Activated naive CD8-positive, alpha-beta T cell treated with anti-CD3 and anti-CD28 coated beads, Interleukin-2, amount 50 U/mL, for 24 hours (primary cell): Measurements from ENCODE around the gene ISCA2.
A peak's percentile ranks its signal among the peaks of the same experiment; 100 is the strongest.

Experiments
- ATAC-seq: fragments of 150-1000 bp; cut with Tn5 transposase; one replicate; pipeline ENCODE4 v1.10.0; 2021
- DNase-seq: peaks from one replicate; pipeline ENCODE4 v3.0.0; 2021
- H3K27ac Mint-ChIP-seq: one replicate; pipeline ENCODE4 v1.8.0; 2021; ENCODE audit warnings: mild to moderate bottlenecking, mixed read lengths
- H3K27me3 Mint-ChIP-seq: one replicate; pipeline ENCODE4 v1.8.0; 2021; ENCODE audit warnings: mixed read lengths
- H3K36me3 Mint-ChIP-seq: one replicate; pipeline ENCODE4 v1.8.0; 2021; ENCODE audit warnings: low read depth, mixed read lengths
- H3K4me1 Mint-ChIP-seq: one replicate; pipeline ENCODE4 v1.8.0; 2021; ENCODE audit warnings: mixed read lengths
- H3K4me3 Mint-ChIP-seq: one replicate; pipeline ENCODE4 v1.8.0; 2021; ENCODE audit warnings: mild to moderate bottlenecking, moderate library complexity, mixed read lengths
- H3K9me3 Mint-ChIP-seq: one replicate; pipeline ENCODE4 v1.8.0; 2021; ENCODE audit warnings: mixed read lengths

Gene ISCA2

GRCh38 chr14:74509587-74510222, 16.1 kb downstream of the ISCA2 start:
- Mint-ChIP-seq H3K27me3 (peaks cover 14% of the 10 kb centered on the region), H3K9me3 (no peaks in the 10 kb centered on the region), H3K27ac (no peak overlapping the region), H3K4me3 (no peak overlapping the region), H3K4me1 (peaks cover 7% of the 10 kb centered on the region), H3K36me3 (no peaks in the 10 kb centered on the region)
- DNase-seq (no peak), ATAC-seq (no peak)

- Mint-ChIP-seq H3K36me3 (no peaks in the 10 kb centered on the region), H3K27me3 (peaks cover 16% of the 10 kb centered on the region), H3K9me3 (no peaks in the 10 kb centered on the region), H3K4me3 (no peak overlapping the region), H3K4me1 (peaks cover 10% of the 10 kb centered on the region), H3K27ac (no peak overlapping the region)
- DNase-seq (no peak), ATAC-seq (no peak)
Observed at GRCh38 chr14:74510223-74510931, 16.8 kb downstream of the ISCA2 start.

DNA sequence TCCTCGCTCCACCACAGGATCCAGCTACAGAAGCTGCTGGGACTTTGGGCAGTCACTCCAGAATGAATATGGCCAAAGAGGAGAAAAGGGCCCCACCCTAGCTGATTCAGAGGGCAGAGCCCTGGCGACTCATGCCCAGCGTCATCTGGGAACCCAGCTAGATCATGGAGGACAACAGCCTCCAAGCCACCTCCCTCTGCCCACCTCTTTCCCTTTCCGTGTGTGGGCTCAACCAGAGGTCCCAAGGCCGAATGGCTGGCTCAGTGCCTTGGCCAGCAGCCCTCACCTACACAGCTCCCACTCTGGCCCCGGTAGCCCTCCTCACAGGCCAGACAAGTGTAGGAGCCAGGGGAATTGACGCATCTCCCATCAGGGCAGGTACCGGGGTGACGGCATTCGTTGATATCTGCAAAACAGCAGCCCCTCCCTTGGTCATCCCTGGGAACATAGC, 17.4 kb downstream of the ISCA2 start:
- Mint-ChIP-seq H3K9me3 (no peaks in the 10 kb centered on the region), H3K27me3 (peaks cover 19% of the 10 kb centered on the region), H3K4me1 (peaks cover 10% of the 10 kb centered on the region), H3K4me3 (no peak overlapping the region), H3K27ac (no peak overlapping the region), H3K36me3 (no peaks in the 10 kb centered on the region)
- DNase-seq: no peak
- no peak for ATAC-seq

- Mint-ChIP-seq H3K4me3 (no peak overlapping the region), H3K4me1 (peaks cover 10% of the 10 kb centered on the region), H3K36me3 (no peaks in the 10 kb centered on the region), H3K27ac (no peak overlapping the region), H3K27me3 (peaks cover 21% of the 10 kb centered on the region), H3K9me3 (no peaks in the 10 kb centered on the region)
- ATAC-seq: no peak
- no peak for DNase-seq
Observed at GRCh38 chr14:74511966-74512830, 18.6 kb downstream of the ISCA2 start.

GRCh38 chr14:74514471-74514941, 20.9 kb downstream of the ISCA2 start:
- no peak overlapping the region for H3K27ac Mint-ChIP-seq
- peaks cover 23% of the 10 kb centered on the region for H3K27me3 Mint-ChIP-seq
- H3K36me3 Mint-ChIP-seq: no peaks in the 10 kb centered on the region
- no peak overlapping the region for H3K4me3 Mint-ChIP-seq
- peaks cover 10% of the 10 kb centered on the region for H3K4me1 Mint-ChIP-seq
- ATAC-seq (no peak), DNase-seq (no peak)
- H3K9me3 Mint-ChIP-seq: no peaks in the 10 kb centered on the region

GRCh38 chr14:74515891-74516412, 22.4 kb downstream of the ISCA2 start:
- ATAC-seq (no peak), DNase-seq (no peak)
- H3K4me3 Mint-ChIP-seq: no peak overlapping the region
- peaks cover 23% of the 10 kb centered on the region for H3K27me3 Mint-ChIP-seq
- H3K9me3 Mint-ChIP-seq: no peaks in the 10 kb centered on the region
- no peaks in the 10 kb centered on the region for H3K36me3 Mint-ChIP-seq
- H3K4me1 Mint-ChIP-seq: peaks cover 10% of the 10 kb centered on the region
- H3K27ac Mint-ChIP-seq: no peak overlapping the region

DNA sequence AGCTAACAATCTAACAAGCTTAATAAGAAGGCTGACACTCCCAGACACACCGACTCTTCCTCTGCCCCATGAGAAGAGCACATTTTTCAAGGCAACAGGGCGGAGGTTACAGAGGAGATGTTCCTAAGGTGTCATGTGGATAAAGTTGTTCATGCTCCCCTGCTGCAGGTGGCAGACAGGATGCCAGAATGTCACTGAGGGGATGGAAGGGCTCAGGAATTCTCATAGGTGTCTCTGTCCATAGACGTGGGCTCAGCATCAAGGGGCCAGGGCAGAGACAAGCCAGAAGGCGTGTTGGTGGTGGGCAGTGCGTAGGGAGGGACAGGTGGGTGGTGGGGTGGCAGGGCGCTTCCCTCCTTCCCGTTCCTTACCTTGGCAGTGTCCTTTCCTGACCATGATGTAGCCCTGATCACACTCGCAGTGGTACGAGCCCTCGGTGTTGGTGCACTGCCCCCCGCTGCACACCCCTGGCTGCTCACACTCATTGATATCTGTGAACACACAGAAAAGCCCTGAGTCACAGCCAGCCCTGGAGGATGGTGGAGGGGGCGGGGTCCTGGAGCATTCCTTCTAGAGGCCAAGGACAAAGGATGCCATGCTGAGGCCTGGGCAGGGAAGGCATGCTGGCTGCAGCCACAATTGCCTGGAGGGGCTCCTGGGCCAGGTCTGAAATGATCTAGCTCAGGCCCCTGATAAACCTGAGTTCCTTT, 23.0 kb downstream of the ISCA2 start:
- no peaks in the 10 kb centered on the region for H3K36me3 Mint-ChIP-seq
- no peak overlapping the region for H3K27ac Mint-ChIP-seq
- no peak overlapping the region for H3K4me3 Mint-ChIP-seq
- peaks cover 10% of the 10 kb centered on the region for H3K4me1 Mint-ChIP-seq
- ATAC-seq (no peak), DNase-seq (no peak)
- H3K9me3 Mint-ChIP-seq: no peaks in the 10 kb centered on the region
- H3K27me3 Mint-ChIP-seq: peaks cover 23% of the 10 kb centered on the region

GRCh38 chr14:74517731-74518130, 24.2 kb downstream of the ISCA2 start:
- no peaks in the 10 kb centered on the region for H3K9me3 Mint-ChIP-seq
- no peaks in the 10 kb centered on the region for H3K36me3 Mint-ChIP-seq
- H3K27ac Mint-ChIP-seq: no peak overlapping the region
- peaks cover 17% of the 10 kb centered on the region for H3K27me3 Mint-ChIP-seq
- H3K4me1 Mint-ChIP-seq: peaks cover 10% of the 10 kb centered on the region
- DNase-seq (no peak), ATAC-seq (no peak)
- H3K4me3 Mint-ChIP-seq: no peak overlapping the region

DNA sequence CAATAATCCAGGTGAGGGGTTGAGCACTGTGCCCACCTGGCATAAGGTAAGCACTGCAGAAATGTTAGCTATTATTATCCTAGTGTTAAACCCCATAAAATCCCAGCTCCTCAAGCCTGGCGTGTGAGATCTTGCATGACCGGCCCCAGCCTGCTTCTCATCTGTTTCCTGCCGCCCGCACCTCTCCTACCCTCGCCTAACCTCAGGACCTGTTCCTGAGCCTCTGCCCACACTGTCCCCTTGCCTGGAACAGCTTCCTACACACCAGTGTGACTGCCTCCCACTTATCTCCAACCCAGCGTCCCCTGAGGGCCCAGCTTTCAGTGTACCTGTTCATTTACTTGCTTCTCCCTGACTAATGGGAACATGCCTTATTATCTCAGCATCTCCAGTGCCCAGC, 24.7 kb downstream of the ISCA2 start:
- H3K4me1 Mint-ChIP-seq: peaks cover 10% of the 10 kb centered on the region
- no peak overlapping the region for H3K4me3 Mint-ChIP-seq
- peaks cover 15% of the 10 kb centered on the region for H3K27me3 Mint-ChIP-seq
- DNase-seq: no peak
- H3K36me3 Mint-ChIP-seq: no peaks in the 10 kb centered on the region
- no peak overlapping the region for H3K27ac Mint-ChIP-seq
- ATAC-seq: no peak
- no peaks in the 10 kb centered on the region for H3K9me3 Mint-ChIP-seq

DNA sequence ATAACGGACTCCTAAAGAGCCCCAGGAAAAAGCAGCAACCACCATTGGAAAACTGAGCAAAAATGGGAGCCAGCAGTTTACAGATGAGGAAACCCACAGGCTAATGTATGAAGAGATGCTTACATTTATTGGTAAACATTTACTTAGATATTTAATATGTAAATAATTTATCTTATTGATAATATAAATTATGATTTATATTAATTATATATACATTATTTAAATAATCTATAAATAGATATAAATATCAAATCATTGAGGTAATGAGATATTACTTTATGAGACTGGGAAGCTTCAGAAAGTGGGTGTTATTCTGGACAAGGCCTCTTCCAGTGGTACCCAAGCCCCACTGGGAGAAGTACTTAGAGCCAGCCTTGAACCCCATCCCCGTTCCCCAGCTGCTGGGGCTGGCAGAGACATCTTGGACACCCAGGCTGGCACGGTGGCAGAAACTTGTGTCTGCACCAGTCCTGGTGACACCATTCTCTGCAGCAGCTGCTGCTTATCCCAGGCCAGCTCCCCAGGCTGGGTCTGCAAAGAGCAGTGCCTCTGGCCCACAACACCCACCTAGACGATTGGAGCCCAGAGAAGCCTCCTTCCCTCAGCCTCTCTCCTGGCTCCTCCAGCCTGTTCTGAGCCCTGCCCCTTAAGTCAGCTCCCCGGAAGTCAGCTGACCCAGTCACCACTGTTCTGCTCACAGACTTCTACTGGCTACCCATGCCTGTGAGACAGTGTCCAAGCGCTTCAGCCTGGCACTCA, 25.9 kb downstream of the ISCA2 start:
- peak; percentile 12 for ATAC-seq
- H3K9me3 Mint-ChIP-seq: no peaks in the 10 kb centered on the region
- no peak overlapping the region for H3K27ac Mint-ChIP-seq
- no peak for DNase-seq
- peaks cover 9% of the 10 kb centered on the region for H3K27me3 Mint-ChIP-seq
- H3K4me3 Mint-ChIP-seq: no peak overlapping the region
- H3K4me1 Mint-ChIP-seq: peaks cover 5% of the 10 kb centered on the region
- no peaks in the 10 kb centered on the region for H3K36me3 Mint-ChIP-seq

DNA sequence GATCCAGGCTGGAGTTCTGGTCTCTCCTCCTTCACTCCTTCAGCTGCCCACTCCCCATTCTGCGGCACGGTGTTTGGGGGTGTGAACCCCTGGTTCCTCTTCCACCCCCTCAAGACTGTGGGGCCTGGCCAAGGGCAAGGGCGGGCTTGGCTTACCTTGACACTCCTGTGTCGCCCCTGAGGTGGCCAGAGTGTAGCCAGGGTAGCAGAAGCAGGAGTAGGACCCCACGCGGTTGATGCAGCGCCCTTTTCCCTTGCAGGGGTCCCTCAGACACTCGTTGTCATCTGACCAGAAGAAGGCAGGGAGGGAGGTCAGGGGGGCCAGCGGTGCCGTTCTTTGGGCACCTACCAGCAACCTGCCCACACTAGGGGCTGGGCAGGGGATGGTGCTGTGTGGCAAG, 28.2 kb downstream of the ISCA2 start:
- no peaks in the 10 kb centered on the region for H3K36me3 Mint-ChIP-seq
- H3K27ac Mint-ChIP-seq: no peak overlapping the region
- no peak overlapping the region for H3K4me3 Mint-ChIP-seq
- no peaks in the 10 kb centered on the region for H3K9me3 Mint-ChIP-seq
- DNase-seq: no peak
- peaks cover 6% of the 10 kb centered on the region for H3K27me3 Mint-ChIP-seq
- no peaks in the 10 kb centered on the region for H3K4me1 Mint-ChIP-seq
- no peak for ATAC-seq

DNA sequence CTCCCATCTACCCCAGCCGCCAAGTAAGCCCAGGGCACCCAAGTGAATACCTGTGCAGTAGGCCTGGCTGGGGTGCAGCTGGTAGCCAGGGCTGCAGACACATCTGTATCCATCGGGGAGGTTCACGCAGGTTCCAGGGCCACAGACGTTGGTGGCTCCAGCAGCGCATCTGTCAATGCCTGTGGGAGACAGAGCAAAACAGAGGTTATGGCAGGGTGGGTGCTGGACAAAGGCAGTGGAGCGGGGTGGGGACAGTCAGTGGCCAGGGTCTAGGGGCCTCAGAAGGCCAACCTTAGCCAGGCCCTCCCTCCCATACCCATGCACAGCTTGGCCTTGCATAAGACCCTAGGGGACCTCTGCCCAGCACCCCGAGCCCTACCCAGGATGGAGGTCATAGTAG, 29.2 kb downstream of the ISCA2 start:
- Mint-ChIP-seq H3K4me1 (no peaks in the 10 kb centered on the region), H3K4me3 (no peak overlapping the region), H3K36me3 (no peaks in the 10 kb centered on the region), H3K27me3 (peaks cover 6% of the 10 kb centered on the region), H3K9me3 (no peaks in the 10 kb centered on the region), H3K27ac (no peak overlapping the region)
- no peak for DNase-seq
- ATAC-seq: no peak

GRCh38 chr14:74524076-74524811, 30.7 kb downstream of the ISCA2 start:
- ATAC-seq: no peak
- no peak for DNase-seq
- H3K27me3 Mint-ChIP-seq: peaks cover 4% of the 10 kb centered on the region
- no peaks in the 10 kb centered on the region for H3K9me3 Mint-ChIP-seq
- H3K4me3 Mint-ChIP-seq: no peak overlapping the region
- no peaks in the 10 kb centered on the region for H3K36me3 Mint-ChIP-seq
- H3K27ac Mint-ChIP-seq: no peak overlapping the region
- no peaks in the 10 kb centered on the region for H3K4me1 Mint-ChIP-seq
